Measurements from ENCODE around the gene ABCB6. TPM values are rescaled to one million over a fixed set of nuclear protein-coding genes. Genes with fewer than 3 reads are reported as not detected.
A peak's percentile ranks its signal among the peaks of the same experiment; 100 is the strongest.

Gene ABCB6
- total and polyA plus RNA-seq, 7 experiments from 2014 or later, result 0.66 to 30.2 (median 6.4) TPM

GRCh38 chr2:219175486-219175885 lies 43.3 kb downstream of the ABCB6 start:
- Mint-ChIP-seq H3K27ac (peak overlapping the region; percentile 86 to 100 (median 90)), H3K36me3 (peaks cover 9 to 19% (median 12%) of the 10 kb centered on the region in 5 donors), H3K9me3 (peaks cover 0 to 3% (median 0%) of the 10 kb centered on the region in 11 donors), H3K27me3 (no peaks in the 10 kb centered on the region), H3K4me3 (peak overlapping the region; percentile 85 to 99 (median 94)), H3K4me1 (peaks cover 40 to 67% (median 61%) of the 10 kb centered on the region in 7 donors)
- H3K4me3 ChIP-seq (ENCODE audit: low read length), result peak overlapping the region; percentile 97
- peaks cover 41 to 44% of the 10 kb centered on the region in 2 donors for H3K4me1 ChIP-seq (ENCODE audit: control insufficient read depth in 2 of 2, insufficient read depth in 2 of 2, low read length in 2 of 2)
- ChIA-PET POLR2A (interaction anchor here (0.7 to 10.4 kb wide), 16 partner anchors 11 to 213 kb away, joined by 3 to 343 read pairs (median 14); partner anchors contain the start of genes ABCB6, ANKZF1, ATG9A and DNAJB2), CTCF (interaction anchor here (0.7 to 7.2 kb wide), 13 partner anchors 14 to 120 kb away, joined by 3 to 54 read pairs (median 4); partner anchors contain the start of genes DNAJB2, NHEJ1 and ZFAND2B)
- H3K27ac ChIP-seq (ENCODE audit: low read depth, low read length), result peak overlapping the region; percentile 96
- intact Hi-C loops (cut with micrococcal nuclease), result loop anchor here (5.0 kb wide), 4 partner anchors 322 to 958 kb away; partner anchors contain the start of genes GMPPA (in 2 of the 2), AAMP (in 1 of the 2), ARPC2 (in 1 of the 2) and PNKD (in 1 of the 2)
- no peaks in the 10 kb centered on the region for H3K27me3 ChIP-seq (ENCODE audit: control insufficient read depth in 2 of 2, insufficient read depth in 2 of 2, low read length in 2 of 2)
- peaks cover 13 to 47% (median 21%) of the 10 kb centered on the region in 3 experiments for H3K36me3 ChIP-seq (ENCODE audit: control insufficient read depth in 2 of 3, insufficient read depth in 3 of 3, low read length in 3 of 3)
- DNase-seq (no peak), ATAC-seq (no peak)
- no peaks in the 10 kb centered on the region for H3K9me3 ChIP-seq (ENCODE audit: control insufficient read depth in 2 of 3, low read length in 3 of 3)

GRCh38 chr2:219174801-219175200 lies 44.0 kb downstream of the ABCB6 start:
- peaks cover 40 to 60% (median 56%) of the 10 kb centered on the region in 7 donors for H3K4me1 Mint-ChIP-seq
- H3K9me3 Mint-ChIP-seq, result peaks cover 0 to 3% (median 0%) of the 10 kb centered on the region in 11 donors
- no peaks in the 10 kb centered on the region for H3K27me3 Mint-ChIP-seq
- Histone ChIP-seq H3K27ac (ENCODE audit: low read depth, low read length) (peak overlapping the region; percentile 96), H3K4me1 (ENCODE audit: control insufficient read depth in 2 of 2, insufficient read depth in 2 of 2, low read length in 2 of 2) (peaks cover 36 to 39% of the 10 kb centered on the region in 2 donors), H3K36me3 (ENCODE audit: control insufficient read depth in 2 of 3, insufficient read depth in 3 of 3, low read length in 3 of 3) (peaks cover 13 to 40% (median 17%) of the 10 kb centered on the region in 3 experiments), H3K9me3 (ENCODE audit: control insufficient read depth in 2 of 3, low read length in 3 of 3) (no peaks in the 10 kb centered on the region), H3K4me3 (ENCODE audit: low read length) (no peak overlapping the region), H3K27me3 (ENCODE audit: control insufficient read depth in 2 of 2, insufficient read depth in 2 of 2, low read length in 2 of 2) (no peaks in the 10 kb centered on the region)
- ATAC-seq (no peak), DNase-seq (no peak)
- intact Hi-C loops (cut with micrococcal nuclease), result loop anchor here (5.0 kb wide), 4 partner anchors 322 to 958 kb away; partner anchors contain the start of genes GMPPA (in 2 of the 2), AAMP (in 1 of the 2), ARPC2 (in 1 of the 2) and PNKD (in 1 of the 2)
- H3K36me3 Mint-ChIP-seq, result peaks cover 9 to 19% (median 11%) of the 10 kb centered on the region in 5 donors
- H3K27ac Mint-ChIP-seq, result peak overlapping the region; percentile 46 to 99 (median 87)
- peak overlapping the region; percentile 34 to 98 (median 78) for H3K4me3 Mint-ChIP-seq
- POLR2A ChIA-PET, result interaction anchor here (1.0 to 10.4 kb wide), 11 partner anchors 13 to 124 kb away, joined by 3 to 343 read pairs (median 17); partner anchors contain the start of genes ABCB6, ANKZF1, ATG9A and DNAJB2
- CTCF ChIA-PET, result interaction anchor here (0.9 to 7.2 kb wide), 7 partner anchors 14 to 120 kb away, joined by 3 to 54 read pairs (median 4); partner anchors contain the start of genes NHEJ1 and ZFAND2B

- Histone ChIP-seq H3K36me3 (ENCODE audit: control insufficient read depth in 2 of 3, insufficient read depth in 3 of 3, low read length in 3 of 3) (peaks cover 13 to 35% (median 13%) of the 10 kb centered on the region in 3 experiments), H3K9me3 (ENCODE audit: control insufficient read depth in 2 of 3, low read length in 3 of 3) (no peaks in the 10 kb centered on the region), H3K27me3 (ENCODE audit: control insufficient read depth in 2 of 2, insufficient read depth in 2 of 2, low read length in 2 of 2) (no peaks in the 10 kb centered on the region), H3K4me1 (ENCODE audit: control insufficient read depth in 2 of 2, insufficient read depth in 2 of 2, low read length in 2 of 2) (peaks cover 30 to 32% of the 10 kb centered on the region in 2 donors), H3K4me3 (ENCODE audit: low read length) (no peak overlapping the region), H3K27ac (ENCODE audit: low read depth, low read length) (peak overlapping the region; percentile 31)
- peak overlapping the region; percentile 34 to 98 (median 78) for H3K4me3 Mint-ChIP-seq
- ATAC-seq (no peak), DNase-seq (no peak)
- intact Hi-C loops (cut with micrococcal nuclease), result no loop called here
- POLR2A ChIA-PET, result interaction anchor here (0.9 to 10.4 kb wide), 9 partner anchors 9 to 125 kb away, joined by 3 to 343 read pairs (median 6); partner anchors contain the start of genes ABCB6, ANKZF1, ATG9A and TUBA4A
- CTCF ChIA-PET, result interaction anchor here (1.2 to 7.2 kb wide), 5 partner anchors 17 to 121 kb away, joined by 3 to 54 read pairs (median 5); partner anchors contain the start of gene ZFAND2B
- peaks cover 9 to 19% (median 10%) of the 10 kb centered on the region in 5 donors for H3K36me3 Mint-ChIP-seq
- no peaks in the 10 kb centered on the region for H3K27me3 Mint-ChIP-seq
- peaks cover 36 to 54% (median 49%) of the 10 kb centered on the region in 7 donors for H3K4me1 Mint-ChIP-seq
- peaks cover 0 to 3% (median 0%) of the 10 kb centered on the region in 11 donors for H3K9me3 Mint-ChIP-seq
- peak overlapping the region in 8 of 9 donors; percentile 34 to 99 (median 79) for H3K27ac Mint-ChIP-seq
Observed at GRCh38 chr2:219174146-219174545, 44.6 kb downstream of the ABCB6 start.

- Mint-ChIP-seq H3K4me3 (no peak overlapping the region), H3K27ac (peak overlapping the region in 3 of 9 donors; percentile 10 to 43 (median 17)), H3K4me1 (peaks cover 31 to 48% (median 43%) of the 10 kb centered on the region in 7 donors), H3K36me3 (peaks cover 7 to 19% (median 10%) of the 10 kb centered on the region in 5 donors), H3K27me3 (no peaks in the 10 kb centered on the region), H3K9me3 (peaks cover 0 to 2% (median 0%) of the 10 kb centered on the region in 11 donors)
- Histone ChIP-seq H3K9me3 (ENCODE audit: control insufficient read depth in 2 of 3, low read length in 3 of 3) (no peaks in the 10 kb centered on the region), H3K4me3 (ENCODE audit: low read length) (no peak overlapping the region), H3K36me3 (ENCODE audit: control insufficient read depth in 2 of 3, insufficient read depth in 3 of 3, low read length in 3 of 3) (peaks cover 13 to 35% (median 13%) of the 10 kb centered on the region in 3 experiments), H3K27ac (ENCODE audit: low read depth, low read length) (no peak overlapping the region), H3K4me1 (ENCODE audit: control insufficient read depth in 2 of 2, insufficient read depth in 2 of 2, low read length in 2 of 2) (peaks cover 26 to 27% of the 10 kb centered on the region in 2 donors), H3K27me3 (ENCODE audit: control insufficient read depth in 2 of 2, insufficient read depth in 2 of 2, low read length in 2 of 2) (no peaks in the 10 kb centered on the region)
- ChIA-PET CTCF (interaction anchor here (1.1 to 7.2 kb wide), 5 partner anchors 16 to 42 kb away, joined by 3 to 54 read pairs (median 5); partner anchors contain the start of gene ZFAND2B), POLR2A (interaction anchor here (0.9 to 10.4 kb wide), 6 partner anchors 8 to 109 kb away, joined by 3 to 343 read pairs (median 28); partner anchors contain the start of genes ANKZF1, ATG9A, TUBA4A and TUBA4B)
- ATAC-seq (no peak), DNase-seq (no peak)
- intact Hi-C loops (cut with micrococcal nuclease), result no loop called here
Observed at GRCh38 chr2:219173176-219173575, 45.6 kb downstream of the ABCB6 start.

GRCh38 chr2:219172231-219173154 lies 46.3 kb downstream of the ABCB6 start:
- DNase-seq, result no peak
- Mint-ChIP-seq H3K4me3 (no peak overlapping the region), H3K36me3 (peaks cover 7 to 19% (median 10%) of the 10 kb centered on the region in 5 donors), H3K27me3 (no peaks in the 10 kb centered on the region), H3K4me1 (peaks cover 32 to 46% (median 41%) of the 10 kb centered on the region in 7 donors), H3K27ac (peak overlapping the region in 6 of 9 donors; percentile 7 to 83 (median 40)), H3K9me3 (peaks cover 0 to 2% (median 0%) of the 10 kb centered on the region in 11 donors)
- ChIA-PET CTCF (interaction anchor here (0.9 to 7.2 kb wide), 9 partner anchors 9 to 122 kb away, joined by 3 to 54 read pairs (median 4); partner anchors contain the start of gene ZFAND2B), POLR2A (interaction anchor here (0.7 to 10.4 kb wide), 7 partner anchors 8 to 123 kb away, joined by 3 to 343 read pairs (median 7); partner anchors contain the start of genes ABCB6, ANKZF1, ATG9A and DNAJB2)
- peaks cover 13 to 35% (median 13%) of the 10 kb centered on the region in 3 experiments for H3K36me3 ChIP-seq (ENCODE audit: control insufficient read depth in 2 of 3, insufficient read depth in 3 of 3, low read length in 3 of 3)
- H3K27me3 ChIP-seq (ENCODE audit: control insufficient read depth in 2 of 2, insufficient read depth in 2 of 2, low read length in 2 of 2), result no peaks in the 10 kb centered on the region
- no peak overlapping the region for H3K4me3 ChIP-seq (ENCODE audit: low read length)
- intact Hi-C loops (cut with micrococcal nuclease), result no loop called here
- H3K9me3 ChIP-seq (ENCODE audit: control insufficient read depth in 2 of 3, low read length in 3 of 3), result no peaks in the 10 kb centered on the region
- peaks cover 23 to 27% of the 10 kb centered on the region in 2 donors for H3K4me1 ChIP-seq (ENCODE audit: control insufficient read depth in 2 of 2, insufficient read depth in 2 of 2, low read length in 2 of 2)
- ATAC-seq, result no peak
- no peak overlapping the region for H3K27ac ChIP-seq (ENCODE audit: low read depth, low read length)
